Measurements from ENCODE around the gene CCL1. TPM values are rescaled to one million over a fixed set of nuclear protein-coding genes. Genes with fewer than 3 reads are reported as not detected.
A peak's percentile ranks its signal among the peaks of the same experiment; 100 is the strongest.

The CCL1 gene
- total and polyA plus RNA-seq, 2 of the 4 experiments (the other 2 are of a cell fraction), result not detected

- no peaks in the 10 kb centered on the region for H4K20me1 ChIP-seq (ENCODE audit: insufficient read depth, low read length)
- dilution Hi-C loops (cut with HindIII; ENCODE audit: low sequenced_read_pairs, unreplicated experiment) (no loop called here), in situ Hi-C loops (cut with MboI; ENCODE audit: low sequenced_read_pairs) (no loop called here), intact Hi-C loops (cut with micrococcal nuclease) (no loop called here)
- ATAC-seq (ENCODE audit: low read depth) (no peak), DNase-seq (no peak)
- POLR2A ChIA-PET (ENCODE audit: unreplicated experiment), result no interaction called here
- 40% methylated on average over 1 of the region's 2 CpGs; no CpG with 5 or more reads in 1 of the 2 experiments for WGBS, 2 experiments (ENCODE audit: extremely low coverage in 2 of 2, insufficient read length in 1 of 2)
- no peak within 1 kb of the TSS for H3K18ac ChIP-seq (ENCODE audit: low read depth, low read length)
- H4K91ac ChIP-seq (ENCODE audit: insufficient read depth, low read depth, low read length), result no peak within 1 kb of the TSS
- CTCF ChIA-PET, result no interaction called here
- H3K36me3 ChIP-seq (ENCODE audit: control insufficient read depth, insufficient read depth, low read length), result no peaks in the 10 kb centered on the region
- H3K27ac ChIP-seq (ENCODE audit: insufficient read depth, low read length), result no peak within 1 kb of the TSS
- no peaks in the 10 kb centered on the region for H3K79me1 ChIP-seq (ENCODE audit: low read depth in 1 of 2, low read length in 2 of 2)
- H3K27me3 ChIP-seq (ENCODE audit: control insufficient read depth, insufficient read depth, low read length), result no peaks in the 10 kb centered on the region; the same call in 1 of the 2 replicates
- no peak within 1 kb of the TSS for H2AK9ac ChIP-seq (replicated peaks; ENCODE audit: low read depth, low read length, poor library complexity)
- no peak within 1 kb of the TSS for H3K4ac ChIP-seq (ENCODE audit: low read depth, low read length)
- H3K4me1 ChIP-seq (ENCODE audit: control insufficient read depth, insufficient read depth, low read length), result peaks cover 1% of the 10 kb centered on the region; the same call in 1 of the 2 replicates
- no peak within 1 kb of the TSS for H2BK5ac ChIP-seq (ENCODE audit: low read depth, low read length, poor library complexity, severe bottlenecking)
- peak; percentile 86 for TF ChIP-seq MAFK (IDR thresholded peaks at IDR 0.05; ENCODE audit: low read depth, low read length)
- TF ChIP-seq CHD1 (IDR thresholded peaks at IDR 0.05; ENCODE audit: low read depth, low read length), result no peak
- H4K5ac ChIP-seq (ENCODE audit: low read depth, low read length), result no peak within 1 kb of the TSS
- H2BK120ac ChIP-seq (ENCODE audit: low read depth, low read length), result no peak within 1 kb of the TSS
- no TSS peak for BruUV-seq (replicated peaks)
- no peak within 1 kb of the TSS for H3K23ac ChIP-seq (ENCODE audit: low read depth, low read length)
- H2AFZ ChIP-seq (replicated peaks; ENCODE audit: low read length, poor library complexity), result no peak within 1 kb of the TSS
- no peak within 1 kb of the TSS for H3K4me3 ChIP-seq (ENCODE audit: insufficient read depth, low read depth, low read length)
- H3K56ac ChIP-seq (ENCODE audit: extremely low read depth, insufficient read depth, low read length), result no peak within 1 kb of the TSS
- no peak within 1 kb of the TSS for H3K4me2 ChIP-seq (ENCODE audit: low read depth, low read length)
- H2BK20ac ChIP-seq (ENCODE audit: low read depth, low read length), result no peak within 1 kb of the TSS
- H3K9me1 ChIP-seq (ENCODE audit: insufficient read depth, low read length), result no peaks in the 10 kb centered on the region
- H3K14ac ChIP-seq (replicated peaks; ENCODE audit: low read depth, low read length), result no peak within 1 kb of the TSS
- no peaks in the 10 kb centered on the region for H3K9me3 ChIP-seq (ENCODE audit: control insufficient read depth, insufficient read depth, low read length)
- H3K9ac ChIP-seq (ENCODE audit: low read depth, low read length), result no peak within 1 kb of the TSS
- H4K8ac ChIP-seq (ENCODE audit: low read depth in 2 of 2, low read length in 2 of 2), result no peak within 1 kb of the TSS
- no peak within 1 kb of the TSS for H2AK5ac ChIP-seq (ENCODE audit: low read depth, low read length)
- no peak within 1 kb of the TSS for H2BK15ac ChIP-seq (ENCODE audit: low read depth, low read length)
These were observed 44.0 kb downstream of the CCL1 start, which contains the start of gene CCL8 for GRCh38 chr17:34319039-34319483. CCL8 (plus strand) TSS chr17:34319435; CDS start chr17:34319502, 67 bp downstream.

All from IMR-90 (cell line).